Pons (tissue), 1 donor: Measurements from ENCODE around the gene SLC5A1.
"Not testable (repeated sequence)": the region's sequence is repeated elsewhere in the genome, so short reads cannot be mapped to it uniquely, and the experiment has no call there.

Experiments used
- DNase-seq: peaks from one replicate; pipeline ENCODE4 v3.0.0-alpha.2; 2016; ENCODE audit warnings: low spot score

The SLC5A1 gene

GRCh38 chr22:32144496-32145274 lies 101.6 kb downstream of the SLC5A1 start:
- peak; percentile 60 for DNase-seq

GRCh38 chr22:32147128-32147527 lies 104.1 kb downstream of the SLC5A1 start:
- not testable (repeated sequence) for DNase-seq

GRCh38 chr22:32148372-32148771 lies 105.3 kb downstream of the SLC5A1 start:
- not testable (repeated sequence) for DNase-seq

GRCh38 chr22:32150647-32151046 lies 107.6 kb downstream of the SLC5A1 start:
- DNase-seq = not testable (repeated sequence)

- not testable (repeated sequence) for DNase-seq
Measured at GRCh38 chr22:32151641-32152040, 108.6 kb downstream of the SLC5A1 start.

GRCh38 chr22:32154727-32155126 lies 111.7 kb downstream of the SLC5A1 start:
- not testable (repeated sequence) for DNase-seq

- not testable (repeated sequence) for DNase-seq
Measured at GRCh38 chr22:32157632-32158031, 114.6 kb downstream of the SLC5A1 start.

- DNase-seq = no peak
Measured at GRCh38 chr22:32158712-32159533, 115.9 kb downstream of the SLC5A1 start, which contains the start of gene C22orf42. TSS of gene C22orf42 (minus strand) at chr22:32159303. CDS start at chr22:32159215, 88 bp downstream.

GRCh38 chr22:32160411-32160810 lies 117.3 kb downstream of the SLC5A1 start:
- DNase-seq = not testable (repeated sequence)
